Measurements from ENCODE around the gene IFFO2. TPM values are rescaled to one million over a fixed set of nuclear protein-coding genes. Genes with fewer than 3 reads are reported as not detected.

The IFFO2 gene
- total and polyA plus RNA-seq, 2 donors (not counting 3 experiments of a cell fraction or from before 2014, with no cell fraction given) = 31.1 to 31.3 TPM

GRCh38 chr1:18981242-18981641 is 24.8 kb upstream of the IFFO2 start:
- Histone ChIP-seq H3K9me1 (replicated peaks; ENCODE audit: control insufficient read depth, extremely low read depth, insufficient read depth, low read length) (no peaks in the 10 kb centered on the region), H3K9ac (replicated peaks; ENCODE audit: extremely low read depth, insufficient read depth, low read length) (no peak overlapping the region), H3K36me3 (ENCODE audit: control insufficient read depth in 2 of 2, extremely low read depth in 1 of 2, insufficient read depth in 2 of 2, low read length in 2 of 2) (no peaks in the 10 kb centered on the region), H2AFZ (ENCODE audit: low read depth, low read length) (no peak overlapping the region), H3K27me3 (ENCODE audit: control insufficient read depth in 2 of 2, insufficient read depth in 2 of 2, low read length in 2 of 2) (peaks cover 18 to 39% of the 10 kb centered on the region in 2 experiments), H3K4me2 (ENCODE audit: insufficient read depth, low read length) (no peak overlapping the region), H3K9me3 (replicated peaks; ENCODE audit: control insufficient read depth, insufficient read depth, low read length) (no peaks in the 10 kb centered on the region), H3K4me1 (ENCODE audit: control insufficient read depth, extremely low read depth, insufficient read depth, low read length) (no peaks in the 10 kb centered on the region), H4K20me1 (replicated peaks; ENCODE audit: control insufficient read depth, extremely low read depth, insufficient read depth, low read length) (no peaks in the 10 kb centered on the region), H3K27ac (ENCODE audit: insufficient read depth, low read depth, low read length) (no peak overlapping the region), H3K79me2 (ENCODE audit: control insufficient read depth, insufficient read depth, low read length) (no peaks in the 10 kb centered on the region), H3K4me3 (replicated peaks in 1 of 3; ENCODE audit: insufficient read depth in 1 of 3, low read depth in 1 of 3, low read length in 3 of 3) (no peak overlapping the region)
- ChIA-PET POLR2A (no interaction called here), CTCF (interaction anchor here (0.6 kb wide), 1 partner anchor 68 kb away, joined by 3 read pairs; no protein-coding TSS in a partner anchor)
- no peak for DNase-seq (ENCODE audit: low read depth, low spot score)
- no peak for TF ChIP-seq GATA2 (IDR thresholded peaks at IDR 0.05; ENCODE audit: insufficient read depth, insufficient read length, low read depth, low read length)
- TF ChIP-seq EZH2 (IDR thresholded peaks at IDR 0.05; ENCODE audit: borderline replicate concordance, low read depth, low read length, severe bottlenecking) = no peak
- TF ChIP-seq CTCF (IDR thresholded peaks at IDR 0.05; ENCODE audit: extremely low read depth in 1 of 2, insufficient read depth in 1 of 2, low read depth in 1 of 2, low read length in 2 of 2) = no peak
- no peak for TF ChIP-seq POLR2A (IDR thresholded peaks at IDR 0.05; ENCODE audit: low read depth, low read length)
- TF ChIP-seq MAX (IDR thresholded peaks at IDR 0.05; ENCODE audit: insufficient read depth, insufficient read length) = no peak
- no peak for TF ChIP-seq POLR2AphosphoS5 (IDR thresholded peaks at IDR 0.05; ENCODE audit: insufficient read depth, low read depth, low read length)
- no peak for TF ChIP-seq MYC (IDR thresholded peaks at IDR 0.05; ENCODE audit: low read depth, low read length)
- no peak for TF ChIP-seq FOS (IDR thresholded peaks at IDR 0.05; ENCODE audit: borderline replicate concordance, insufficient read depth, low read length)
- no peak for TF ChIP-seq JUN (IDR thresholded peaks at IDR 0.05; ENCODE audit: borderline replicate concordance, insufficient read depth, insufficient read length, low read depth)
- BruUV-seq (replicated peaks) = no TSS peak
- dilution Hi-C loops (cut with MboI; ENCODE audit: extremely low pct_ligation_motif_present, low sequenced_read_pairs) (no loop called here), intact Hi-C loops (cut with micrococcal nuclease) (no loop called here)
- no peak for FAIRE-seq
